Measurements from ENCODE around the gene IDH1. TPM values are rescaled to one million over a fixed set of nuclear protein-coding genes. Genes with fewer than 3 reads are reported as not detected.

IDH1 gene
- total RNA-seq, 4 donors from 2014 or later: 45.7 to 68.6 (median 57.7) TPM

DNA sequence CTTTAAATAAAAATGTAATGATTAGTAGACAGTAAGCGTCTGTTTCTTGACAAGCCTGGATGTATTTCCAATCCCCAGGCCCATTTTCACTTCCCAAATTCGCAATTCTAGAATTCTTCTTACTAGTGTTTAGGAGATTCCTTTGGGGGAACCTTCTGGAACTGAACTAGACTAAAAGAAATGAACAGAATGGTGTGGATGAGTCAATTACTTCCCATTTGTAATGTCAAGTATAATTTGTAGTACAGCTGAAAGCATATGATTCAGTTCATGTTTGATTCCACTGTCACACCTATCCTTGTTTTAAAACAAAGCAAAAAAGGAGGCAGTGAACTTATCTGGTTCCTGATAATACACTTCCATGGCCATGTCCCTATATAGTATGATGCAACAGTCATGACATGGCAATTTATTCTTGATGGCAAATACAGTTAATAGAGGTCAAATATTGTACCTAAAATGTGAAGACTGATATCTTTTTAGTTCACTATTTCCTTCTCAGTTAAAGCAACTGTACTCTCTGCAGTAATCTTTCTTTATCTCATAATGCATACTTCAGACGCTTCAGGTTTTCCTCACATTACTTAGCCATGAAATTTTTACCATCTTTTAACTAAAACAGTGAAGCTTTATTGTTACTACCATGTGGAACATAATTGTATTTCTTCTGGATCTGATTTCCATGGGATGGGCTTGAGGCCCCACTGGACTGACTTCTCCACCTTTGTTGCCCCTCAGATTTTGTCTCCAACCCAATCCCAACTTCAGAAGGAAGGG, 2.0 kb downstream of the IDH1 start:
- H3K4me1 ChIP-seq: peaks cover 0 to 56% (median 15%) of the 10 kb centered on the region in 4 donors
- peaks cover 0 to 21% (median 0%) of the 10 kb centered on the region in 3 donors for H3K36me3 ChIP-seq
- WGBS, 2 donors: 74 to 76% methylated on average over 3 of the region's 3 CpGs
- H3K27ac ChIP-seq: peak overlapping the region in 3 of 4 donors; percentile 47 to 85 (median 83)
- H3K27me3 ChIP-seq: no peaks in the 10 kb centered on the region
- DNase-seq (ENCODE audit: low spot score in 2 of 2): no peak
- no peaks in the 10 kb centered on the region for H3K9me3 ChIP-seq
- H3K4me3 ChIP-seq: peak overlapping the region in 1 of 4 donors; percentile 87
- TF ChIP-seq EP300 (IDR thresholded peaks at IDR 0.05): no peak
- no peak for TF ChIP-seq POLR2A (IDR thresholded peaks at IDR 0.05)
- TF ChIP-seq, protein P1, sequence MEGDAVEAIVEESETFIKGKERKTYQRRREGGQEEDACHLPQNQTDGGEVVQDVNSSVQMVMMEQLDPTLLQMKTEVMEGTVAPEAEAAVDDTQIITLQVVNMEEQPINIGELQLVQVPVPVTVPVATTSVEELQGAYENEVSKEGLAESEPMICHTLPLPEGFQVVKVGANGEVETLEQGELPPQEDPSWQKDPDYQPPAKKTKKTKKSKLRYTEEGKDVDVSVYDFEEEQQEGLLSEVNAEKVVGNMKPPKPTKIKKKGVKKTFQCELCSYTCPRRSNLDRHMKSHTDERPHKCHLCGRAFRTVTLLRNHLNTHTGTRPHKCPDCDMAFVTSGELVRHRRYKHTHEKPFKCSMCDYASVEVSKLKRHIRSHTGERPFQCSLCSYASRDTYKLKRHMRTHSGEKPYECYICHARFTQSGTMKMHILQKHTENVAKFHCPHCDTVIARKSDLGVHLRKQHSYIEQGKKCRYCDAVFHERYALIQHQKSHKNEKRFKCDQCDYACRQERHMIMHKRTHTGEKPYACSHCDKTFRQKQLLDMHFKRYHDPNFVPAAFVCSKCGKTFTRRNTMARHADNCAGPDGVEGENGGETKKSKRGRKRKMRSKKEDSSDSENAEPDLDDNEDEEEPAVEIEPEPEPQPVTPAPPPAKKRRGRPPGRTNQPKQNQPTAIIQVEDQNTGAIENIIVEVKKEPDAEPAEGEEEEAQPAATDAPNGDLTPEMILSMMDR (IDR thresholded peaks at IDR 0.05): no peak

DNA sequence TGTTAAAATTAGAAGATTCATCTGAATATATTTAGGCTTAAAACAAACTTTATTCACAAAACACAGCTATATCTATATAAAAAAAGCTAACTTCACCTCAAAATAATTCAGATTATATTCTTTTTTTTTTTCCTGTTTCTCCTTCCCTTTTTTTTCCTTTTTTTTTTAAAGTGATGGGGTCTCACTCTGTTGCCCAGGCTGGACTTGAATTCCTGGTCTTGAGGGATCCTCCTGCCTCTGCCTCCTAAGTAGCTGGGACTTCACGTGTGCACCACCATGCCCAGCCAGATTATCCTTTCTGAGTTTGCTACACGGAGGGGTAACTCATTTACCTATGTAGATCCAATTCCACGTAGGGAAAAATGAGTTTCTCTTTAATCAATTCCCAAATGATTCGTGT, 3.8 kb downstream of the IDH1 start:
- Histone ChIP-seq H3K4me1 (peaks cover 0 to 74% (median 20%) of the 10 kb centered on the region in 4 donors), H3K4me3 (no peak overlapping the region), H3K27ac (no peak overlapping the region), H3K27me3 (no peaks in the 10 kb centered on the region), H3K36me3 (peaks cover 0 to 34% (median 0%) of the 10 kb centered on the region in 3 donors), H3K9me3 (no peaks in the 10 kb centered on the region)
- WGBS, 2 donors: 84 to 95% methylated on average over 4 of the region's 4 CpGs
- TF ChIP-seq POLR2A (IDR thresholded peaks at IDR 0.05): no peak
- TF ChIP-seq, protein P1 (IDR thresholded peaks at IDR 0.05): no peak
- TF ChIP-seq EP300 (IDR thresholded peaks at IDR 0.05): no peak
- no peak for DNase-seq (ENCODE audit: low spot score in 2 of 2)

DNA sequence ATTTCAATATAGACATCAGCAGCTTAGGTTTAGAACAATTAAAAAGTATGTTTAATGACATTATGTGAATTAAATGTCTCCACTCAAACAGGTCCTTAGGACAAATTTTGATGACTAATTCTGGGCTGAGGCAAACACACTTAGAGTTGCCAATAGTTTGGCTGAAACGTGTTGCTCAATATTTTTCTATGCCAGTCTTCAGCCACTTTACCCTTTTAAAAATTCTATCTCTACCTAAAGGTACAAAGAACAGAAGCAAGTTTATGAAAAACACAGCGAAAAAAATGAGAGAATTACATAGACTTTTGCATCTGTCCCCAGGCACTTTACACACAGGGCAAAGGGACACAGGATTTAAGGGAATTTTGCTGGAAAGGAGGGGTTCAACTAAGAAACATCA, 4.5 kb downstream of the IDH1 start:
- Histone ChIP-seq H3K27ac (peak overlapping the region in 1 of 4 donors; percentile 32), H3K27me3 (no peaks in the 10 kb centered on the region), H3K4me1 (peaks cover 0 to 72% (median 18%) of the 10 kb centered on the region in 4 donors), H3K36me3 (peaks cover 0 to 38% (median 0%) of the 10 kb centered on the region in 3 donors), H3K9me3 (no peaks in the 10 kb centered on the region), H3K4me3 (no peak overlapping the region)
- no peak for TF ChIP-seq EP300 (IDR thresholded peaks at IDR 0.05)
- TF ChIP-seq POLR2A (IDR thresholded peaks at IDR 0.05): no peak
- TF ChIP-seq, protein P1 (IDR thresholded peaks at IDR 0.05): no peak
- WGBS, 2 donors: 57 to 60% methylated on average over 2 of the region's 2 CpGs
- DNase-seq (ENCODE audit: low spot score in 2 of 2): no peak

DNA sequence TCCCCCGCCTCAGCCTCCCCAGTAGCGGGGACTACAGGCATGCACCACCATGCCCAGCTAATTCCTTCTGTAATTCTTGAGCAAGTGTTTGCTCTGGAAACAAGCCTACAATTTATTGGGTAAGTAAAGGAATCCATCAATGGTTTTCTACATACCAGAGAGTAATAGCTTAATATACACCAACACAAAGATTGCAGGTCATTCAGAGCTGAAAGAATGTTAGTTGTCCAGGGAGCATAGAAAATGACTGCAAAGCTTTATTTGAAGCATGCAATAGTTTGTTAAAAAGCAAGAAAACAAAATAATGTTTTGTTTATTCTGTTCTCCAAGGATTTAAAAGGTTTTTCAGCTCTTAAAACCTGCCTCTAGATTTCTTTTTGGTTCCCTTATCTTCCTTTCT, 5.6 kb downstream of the IDH1 start:
- no peak for DNase-seq (ENCODE audit: low spot score in 2 of 2)
- Histone ChIP-seq H3K27ac (no peak overlapping the region), H3K9me3 (no peaks in the 10 kb centered on the region), H3K4me1 (peaks cover 0 to 72% (median 18%) of the 10 kb centered on the region in 4 donors), H3K27me3 (no peaks in the 10 kb centered on the region), H3K36me3 (peaks cover 0 to 45% (median 0%) of the 10 kb centered on the region in 3 donors), H3K4me3 (no peak overlapping the region)
- WGBS, 2 donors: 81 to 93% methylated on average over 2 of the region's 2 CpGs
- no peak for TF ChIP-seq EP300 (IDR thresholded peaks at IDR 0.05)
- TF ChIP-seq, protein P1 (IDR thresholded peaks at IDR 0.05): no peak

DNA sequence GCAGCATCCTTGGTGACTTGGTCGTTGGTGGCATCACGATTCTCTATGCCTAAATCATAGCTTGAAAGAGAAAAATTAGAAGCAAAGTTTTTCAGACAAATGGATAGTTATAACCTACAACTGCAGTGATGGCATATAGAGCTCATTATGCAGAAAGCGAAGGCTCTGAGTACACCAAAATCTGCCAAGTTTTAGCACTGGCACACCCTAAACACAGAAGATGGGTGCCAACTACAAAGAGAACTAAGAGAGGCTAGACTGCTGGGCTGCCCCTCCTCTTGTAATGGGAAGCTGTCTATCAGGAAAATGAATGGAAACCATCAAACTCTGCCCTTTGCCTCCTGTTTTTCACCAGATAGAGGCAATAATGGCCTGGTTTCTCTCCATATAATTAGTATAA, 6.3 kb downstream of the IDH1 start:
- TF ChIP-seq EP300 (IDR thresholded peaks at IDR 0.05): no peak
- TF ChIP-seq POLR2A (IDR thresholded peaks at IDR 0.05): no peak
- TF ChIP-seq, protein P1 (IDR thresholded peaks at IDR 0.05): no peak
- Histone ChIP-seq H3K4me1 (peaks cover 0 to 68% (median 17%) of the 10 kb centered on the region in 4 donors), H3K4me3 (no peak overlapping the region), H3K9me3 (no peaks in the 10 kb centered on the region), H3K36me3 (peaks cover 0 to 51% (median 0%) of the 10 kb centered on the region in 3 donors), H3K27me3 (no peaks in the 10 kb centered on the region), H3K27ac (no peak overlapping the region)
- no peak for DNase-seq (ENCODE audit: low spot score in 2 of 2)
- WGBS, 2 donors: 88 to 89% methylated on average over 3 of the region's 3 CpGs

All from tibial nerve (tissue), 4 donors.